Neural cell (in vitro differentiated cells): ENCODE data around the gene PARL. TPM values are rescaled to one million over a fixed set of nuclear protein-coding genes. Genes with fewer than 3 reads are reported as not detected.

ENCODE experiments used
- H2AFZ ChIP-seq: fragments of 200-600, 300-800 bp; sonication (generic), shearing (Covaris generic); 2 replicates; pipeline ENCODE4 v1.6.0; 2014; ENCODE audit warnings: low read depth, mild to moderate bottlenecking, antibody characterized with exemption, low read length, moderate library complexity
- H3F3A ChIP-seq: fragments of 200-600 bp; shearing (Covaris generic); 2 replicates; pipeline ENCODE4 v1.6.1; 2016; ENCODE audit warnings: mild to moderate bottlenecking, moderate library complexity, mixed read lengths, antibody characterized with exemption, low read length; ENCODE audit not compliant: insufficient read depth, poor library complexity, severe bottlenecking
- H3K27ac ChIP-seq: fragments of 200-600, 300-800 bp; sonication (generic), shearing (Covaris generic); 2 replicates; pipeline ENCODE4 v1.5.1; 2014; ENCODE audit warnings: mild to moderate bottlenecking, low read length, moderate library complexity
- H3K27me3 ChIP-seq: fragments of 300-800, 200-600 bp; sonication (generic), shearing (Covaris generic); 2 replicates; pipeline ENCODE4 v1.6.0; 2014; ENCODE audit warnings: mild to moderate bottlenecking, low read depth, low read length, moderate library complexity; ENCODE audit not compliant: insufficient read depth
- H3K36me3 ChIP-seq: fragments of 300-800, 200-600 bp; sonication (generic), shearing (Covaris generic); 2 replicates; pipeline ENCODE4 v1.5.1; 2014; ENCODE audit warnings: mild to moderate bottlenecking, antibody characterized with exemption, low read length, moderate library complexity; ENCODE audit not compliant: insufficient read depth
- H3K4me2 ChIP-seq: fragments of 300-800, 200-600 bp; sonication (generic), shearing (Covaris generic); 2 replicates; pipeline ENCODE4 v1.6.0; 2014; ENCODE audit warnings: mild to moderate bottlenecking, low read length
- H3K4me3 ChIP-seq: fragments of 300-800, 200-600 bp; sonication (generic), shearing (Covaris generic); 2 replicates; pipeline ENCODE4 v1.5.1; 2014; ENCODE audit warnings: mild to moderate bottlenecking, low read length, moderate library complexity
- H3K79me2 ChIP-seq: fragments of 200-600 bp; shearing (Covaris generic); replicated peaks from 2 replicates; pipeline ENCODE4 v1.6.0; 2014; ENCODE audit warnings: mild to moderate bottlenecking, low read length, moderate library complexity; ENCODE audit not compliant: insufficient read depth
- H3K9ac ChIP-seq: fragments of 300-800, 200-600 bp; sonication (generic), shearing (Covaris generic); 2 replicates; pipeline ENCODE4 v1.6.1; 2016; ENCODE audit warnings: mild to moderate bottlenecking, low read length, mixed read lengths
- H3K9me2 ChIP-seq: fragments of 200-600 bp; shearing (Covaris generic); 2 replicates; pipeline ENCODE4 v1.6.1; 2016; ENCODE audit warnings: mild to moderate bottlenecking, low read length, mixed read lengths; ENCODE audit not compliant: insufficient read depth
- H3K9me3 ChIP-seq: fragments of 200-600, 300-800 bp; sonication (generic), shearing (Covaris generic); 2 replicates; pipeline ENCODE4 v1.6.1; 2016; ENCODE audit warnings: mild to moderate bottlenecking, mixed run types, low read length, moderate library complexity, mixed read lengths
- H4K20me1 ChIP-seq: fragments of 200-600 bp; shearing (Covaris generic); 2 replicates; pipeline ENCODE4 v1.6.1; 2016; ENCODE audit warnings: mild to moderate bottlenecking, mixed run types; ENCODE audit not compliant: insufficient read depth
- CTCF ChIP-seq: fragments of 450-650 bp; IDR thresholded peaks from 2 replicates; pipeline ENCODE4 v1.5.1; 2014; ENCODE audit warnings: antibody characterized with exemption, mild to moderate bottlenecking, moderate library complexity; ENCODE audit not compliant: poor library complexity, severe bottlenecking
- EZH2 ChIP-seq: fragments of 200-600, 300-800 bp; shearing (Covaris generic), sonication (generic); IDR thresholded peaks from 2 replicates; pipeline ENCODE4 v1.6.1; 2014; ENCODE audit warnings: antibody characterized with exemption, low read length, borderline replicate concordance, mild to moderate bottlenecking; ENCODE audit not compliant: insufficient read depth, poor library complexity, severe bottlenecking
- MXI1 ChIP-seq: fragments of 450-650 bp; conservative IDR thresholded peaks from 2 replicates; pipeline ENCODE4 v1.6.1; 2014; ENCODE audit warnings: antibody characterized with exemption, mild to moderate bottlenecking; ENCODE audit not compliant: poor library complexity, severe bottlenecking
- RAD21 ChIP-seq: fragments of 450-650 bp; conservative IDR thresholded peaks from 2 replicates; pipeline ENCODE4 v1.6.1; 2014; ENCODE audit warnings: antibody characterized with exemption, mild to moderate bottlenecking, moderate library complexity
- REST ChIP-seq: IDR thresholded peaks from 2 replicates; pipeline ENCODE4 v1.6.1; 2012; ENCODE audit warnings: borderline replicate concordance
- SMC3 ChIP-seq: fragments of 450-650 bp; conservative IDR thresholded peaks from 2 replicates; pipeline ENCODE4 v1.6.1; 2014; ENCODE audit warnings: antibody characterized with exemption, mild to moderate bottlenecking, moderate library complexity; ENCODE audit not compliant: poor library complexity
- TAF1 ChIP-seq: IDR thresholded peaks from 2 replicates; pipeline ENCODE4 v1.6.1; 2012; ENCODE audit warnings: low read depth
- polyA plus RNA-seq: library from polyadenylated mRNA; depleted of rRNA; stranded (reverse); fragments of >200 nt; gene quantifications from 2 replicates; pipeline ENCODE4 v1.2.3, GENCODE V29; 2014

Gene PARL
- polyA plus RNA-seq, 1 donor from 2014 or later: 59.2 TPM

GRCh38 chr3:183825456-183826161, 59.1 kb downstream of the PARL start, which contains the start of gene MAP6D1:
Gene MAP6D1, minus strand, starts transcription at chr3:183825577. Its CDS starts 30 bp downstream, at chr3:183825547.
- H3K9me3 ChIP-seq: no peaks in the 10 kb centered on the region
- H4K20me1 ChIP-seq: no peaks in the 10 kb centered on the region
- peak within 1 kb of the TSS; percentile 29 for H3K9ac ChIP-seq
- H3F3A ChIP-seq: no peaks in the 10 kb centered on the region
- peak within 1 kb of the TSS; percentile 66 for H3K4me3 ChIP-seq
- no peaks in the 10 kb centered on the region for H3K9me2 ChIP-seq
- no peak within 1 kb of the TSS for H2AFZ ChIP-seq
- no peak within 1 kb of the TSS for H3K4me2 ChIP-seq
- H3K27ac ChIP-seq: no peak within 1 kb of the TSS
- TF ChIP-seq TAF1: no peak
- no peak for TF ChIP-seq EZH2
- peak; percentile 35 for TF ChIP-seq CTCF
- TF ChIP-seq SMC3: no peak
- H3K79me2 ChIP-seq: no peaks in the 10 kb centered on the region
- H3K36me3 ChIP-seq: no peaks in the 10 kb centered on the region
- peaks cover 16% of the 10 kb centered on the region for H3K27me3 ChIP-seq

- Histone ChIP-seq H3K27ac (no peak overlapping the region), H3K9ac (peak overlapping the region; percentile 29)
Measured at GRCh38 chr3:183824761-183825455, 59.8 kb downstream of the PARL start.

More at GRCh38 chr3:183824761-183825455, 59.8 kb downstream of the PARL start:
- H2AFZ ChIP-seq: no peak overlapping the region
- no peaks in the 10 kb centered on the region for H4K20me1 ChIP-seq
- H3K9me3 ChIP-seq: no peaks in the 10 kb centered on the region
- no peak overlapping the region for H3K4me2 ChIP-seq
- no peaks in the 10 kb centered on the region for H3K36me3 ChIP-seq
- no peaks in the 10 kb centered on the region for H3K79me2 ChIP-seq
- no peaks in the 10 kb centered on the region for H3F3A ChIP-seq
- H3K27me3 ChIP-seq: peaks cover 16% of the 10 kb centered on the region
- H3K4me3 ChIP-seq: peak overlapping the region; percentile 66
- no peak for TF ChIP-seq EZH2
- no peak for TF ChIP-seq SMC3
- no peak for TF ChIP-seq RAD21
- TF ChIP-seq MXI1: no peak
- TF ChIP-seq REST: no peak
- TF ChIP-seq TAF1: no peak
- no peak for TF ChIP-seq CTCF
- H3K9me2 ChIP-seq: no peaks in the 10 kb centered on the region
